Hepatocyte (in vitro differentiated cells): ENCODE results near the gene SDF4. TPM values are rescaled to one million over a fixed set of nuclear protein-coding genes. Genes with fewer than 3 reads are reported as not detected.

Source experiments
- DNase-seq: peaks from one replicate; pipeline ENCODE4 v3.0.0-alpha.2; 2016; ENCODE audit warnings: low spot score
- H2AFZ ChIP-seq: fragments of 200-600 bp; sonication (generic); 2 replicates; pipeline ENCODE4 v1.6.0; 2016; ENCODE audit warnings: antibody characterized with exemption, mild to moderate bottlenecking
- H3K27ac ChIP-seq: fragments of 200-600 bp; sonication (generic); 2 replicates; pipeline ENCODE4 v1.5.1; 2016; ENCODE audit warnings: mild to moderate bottlenecking
- H3K27me3 ChIP-seq: fragments of 200-600 bp; sonication (generic); 2 replicates; pipeline ENCODE4 v1.6.1; 2016
- H3K36me3 ChIP-seq: fragments of 200-600 bp; sonication (generic); replicated peaks from 2 replicates; pipeline ENCODE4 v1.5.1; 2016; ENCODE audit warnings: low read depth; ENCODE audit not compliant: insufficient read depth
- H3K4me1 ChIP-seq: fragments of 200-600 bp; sonication (generic); 2 replicates; pipeline ENCODE4 v1.5.1; 2016; ENCODE audit warnings: mild to moderate bottlenecking, moderate library complexity; ENCODE audit not compliant: insufficient read depth
- H3K4me2 ChIP-seq: fragments of 200-600 bp; sonication (generic); 2 replicates; pipeline ENCODE4 v1.6.0; 2016
- H3K4me3 ChIP-seq: fragments of 200-600 bp; sonication (generic); 2 replicates; pipeline ENCODE4 v1.5.1; 2016; ENCODE audit warnings: mild to moderate bottlenecking
- H3K79me2 ChIP-seq: fragments of 200-600 bp; sonication (generic); 2 replicates; pipeline ENCODE4 v1.6.0; 2017; ENCODE audit warnings: mild to moderate bottlenecking
- H3K9me2 ChIP-seq: fragments of 200-600 bp; sonication (generic); replicated peaks from 2 replicates; pipeline ENCODE4 v1.6.0; 2017; ENCODE audit warnings: mild to moderate bottlenecking; ENCODE audit not compliant: insufficient read depth
- H3K9me3 ChIP-seq: fragments of 200-600 bp; sonication (generic); 2 replicates; pipeline ENCODE4 v1.5.1; 2016; ENCODE audit warnings: low read depth, mild to moderate bottlenecking
- H4K20me1 ChIP-seq: fragments of 200-600 bp; sonication (generic); 2 replicates; pipeline ENCODE4 v1.6.0; 2016; ENCODE audit warnings: mild to moderate bottlenecking; ENCODE audit not compliant: insufficient read depth, poor library complexity, severe bottlenecking
- EZH2 ChIP-seq: fragments of 200-600 bp; sonication (generic); IDR thresholded peaks from 2 replicates; pipeline ENCODE4 v1.6.1; 2016; ENCODE audit warnings: antibody characterized with exemption, mild to moderate bottlenecking, borderline replicate concordance
- EZH2phosphoT487 ChIP-seq: fragments of 200-600 bp; sonication (generic); IDR thresholded peaks from one replicate; pipeline ENCODE4 v1.6.1; 2018; ENCODE audit warnings: antibody characterized with exemption, mild to moderate bottlenecking, low read depth, moderate library complexity; ENCODE audit not compliant: unreplicated experiment, severe bottlenecking
- WGBS: methylation state at CpG from one replicate; pipeline ENCODE4 v1.1.6; 2016; ENCODE audit warnings: low lambda C conversion rate; ENCODE audit errors: missing lambda C conversion rate; 5-methylcytosine and 5-hydroxymethylcytosine counted together
- polyA plus RNA-seq: library from polyadenylated mRNA; unstranded; fragments of >200 nt; fragmentation: Nextera tagmentation; extraction: Ambion mirVana; gene quantifications from 2 replicates; pipeline ENCODE4 v1.2.1, GENCODE V29; 2016
- total RNA-seq: library from RNA; depleted of rRNA; stranded (reverse); fragments of >200 nt; gene quantifications from 2 replicates; pipeline ENCODE4 v1.2.3, GENCODE V29; 2014
- TF ChIP-seq, protein P1 (sequence below): fragments of 200-600 bp; sonication (generic); IDR thresholded peaks from 2 replicates; pipeline ENCODE4 v1.5.1; 2016; ENCODE audit warnings: antibody characterized with exemption, mild to moderate bottlenecking; ENCODE audit not compliant: poor library complexity

The SDF4 gene
- total and polyA plus RNA-seq, 2 experiments from 2014 or later = 156 to 296 TPM

- Histone ChIP-seq H2AFZ (no peak within 1 kb of the TSS), H3K79me2 (no peaks in the 10 kb centered on the region), H3K4me3 (no peak within 1 kb of the TSS), H3K9me2 (no peaks in the 10 kb centered on the region), H3K27ac (no peak within 1 kb of the TSS), H3K9me3 (no peaks in the 10 kb centered on the region), H4K20me1 (no peaks in the 10 kb centered on the region), H3K27me3 (no peaks in the 10 kb centered on the region), H3K4me2 (no peak within 1 kb of the TSS), H3K36me3 (no peaks in the 10 kb centered on the region), H3K4me1 (peaks cover 4% of the 10 kb centered on the region)
- no peak for TF ChIP-seq EZH2
- TF ChIP-seq EZH2phosphoT487 = no peak
- TF ChIP-seq, protein P1, sequence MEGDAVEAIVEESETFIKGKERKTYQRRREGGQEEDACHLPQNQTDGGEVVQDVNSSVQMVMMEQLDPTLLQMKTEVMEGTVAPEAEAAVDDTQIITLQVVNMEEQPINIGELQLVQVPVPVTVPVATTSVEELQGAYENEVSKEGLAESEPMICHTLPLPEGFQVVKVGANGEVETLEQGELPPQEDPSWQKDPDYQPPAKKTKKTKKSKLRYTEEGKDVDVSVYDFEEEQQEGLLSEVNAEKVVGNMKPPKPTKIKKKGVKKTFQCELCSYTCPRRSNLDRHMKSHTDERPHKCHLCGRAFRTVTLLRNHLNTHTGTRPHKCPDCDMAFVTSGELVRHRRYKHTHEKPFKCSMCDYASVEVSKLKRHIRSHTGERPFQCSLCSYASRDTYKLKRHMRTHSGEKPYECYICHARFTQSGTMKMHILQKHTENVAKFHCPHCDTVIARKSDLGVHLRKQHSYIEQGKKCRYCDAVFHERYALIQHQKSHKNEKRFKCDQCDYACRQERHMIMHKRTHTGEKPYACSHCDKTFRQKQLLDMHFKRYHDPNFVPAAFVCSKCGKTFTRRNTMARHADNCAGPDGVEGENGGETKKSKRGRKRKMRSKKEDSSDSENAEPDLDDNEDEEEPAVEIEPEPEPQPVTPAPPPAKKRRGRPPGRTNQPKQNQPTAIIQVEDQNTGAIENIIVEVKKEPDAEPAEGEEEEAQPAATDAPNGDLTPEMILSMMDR = no peak
- WGBS = 91% methylated on average over 48 of the region's 56 CpGs
- no peak for DNase-seq
These were observed 18.2 kb downstream of the SDF4 start, which contains the start of gene TNFRSF4 for GRCh38 chr1:1213345-1214265. TSS of gene TNFRSF4 (minus strand) at chr1:1214153. CDS start at chr1:1214127, 26 bp downstream.

DNA sequence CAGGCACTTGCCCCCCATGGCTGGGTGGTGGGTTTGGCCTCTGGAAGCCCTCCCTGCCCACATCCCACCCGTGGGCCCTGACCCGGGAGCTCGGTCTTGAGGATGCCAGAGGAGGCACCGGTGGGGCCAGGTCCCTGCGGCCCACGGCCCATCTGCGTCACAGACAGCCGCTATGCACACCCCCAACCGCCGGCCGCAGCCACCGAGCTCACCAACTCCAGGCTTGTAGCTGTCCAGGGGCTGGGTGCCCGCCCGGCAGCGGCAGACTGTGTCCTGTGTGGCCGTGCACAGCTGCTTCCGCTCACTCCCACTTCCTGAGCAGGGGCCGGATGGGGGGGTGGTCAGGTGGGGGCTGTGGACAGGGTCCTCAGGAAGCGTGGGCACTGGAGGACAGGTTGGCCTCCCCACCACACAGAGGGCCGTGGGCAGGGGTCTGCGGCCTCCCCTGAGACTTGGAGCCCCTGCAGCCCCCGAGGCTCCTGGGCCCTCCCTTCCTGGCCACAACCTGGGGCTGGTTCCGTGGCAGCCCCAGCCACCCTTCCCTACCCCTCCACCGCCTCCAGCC, 18.9 kb downstream of the SDF4 start:
- no peak for DNase-seq

GRCh38 chr1:1211541-1212441, 20.0 kb downstream of the SDF4 start:
- no peak overlapping the region for H2AFZ ChIP-seq
- WGBS = 92% methylated on average over 23 of the region's 28 CpGs
- no peak for DNase-seq
- H3K27me3 ChIP-seq = peaks cover 8% of the 10 kb centered on the region
- no peak overlapping the region for H3K27ac ChIP-seq
- no peak overlapping the region for H3K4me3 ChIP-seq
- H3K4me2 ChIP-seq = no peak overlapping the region
- no peaks in the 10 kb centered on the region for H3K79me2 ChIP-seq
- no peaks in the 10 kb centered on the region for H4K20me1 ChIP-seq
- no peak for TF ChIP-seq EZH2phosphoT487
- TF ChIP-seq, protein P1 = no peak
- no peak for TF ChIP-seq EZH2
- H3K36me3 ChIP-seq = no peaks in the 10 kb centered on the region
- no peaks in the 10 kb centered on the region for H3K9me2 ChIP-seq
- H3K9me3 ChIP-seq = no peaks in the 10 kb centered on the region
- peaks cover 9% of the 10 kb centered on the region for H3K4me1 ChIP-seq

More for the DNA sequence above, 18.9 kb downstream of the SDF4 start:
- Histone ChIP-seq H2AFZ (no peak overlapping the region), H3K9me2 (no peaks in the 10 kb centered on the region), H3K27me3 (no peaks in the 10 kb centered on the region), H3K4me2 (no peak overlapping the region), H3K36me3 (no peaks in the 10 kb centered on the region), H3K79me2 (no peaks in the 10 kb centered on the region), H3K27ac (no peak overlapping the region), H3K9me3 (no peaks in the 10 kb centered on the region), H3K4me1 (peaks cover 9% of the 10 kb centered on the region), H4K20me1 (no peaks in the 10 kb centered on the region), H3K4me3 (no peak overlapping the region)
- TF ChIP-seq, protein P1 = no peak
- no peak for TF ChIP-seq EZH2
- no peak for TF ChIP-seq EZH2phosphoT487
- 89% methylated on average over 13 of the region's 24 CpGs for WGBS
